Upper lobe of left lung (tissue), 6 donors: Measurements from ENCODE around the gene PPP1R11. TPM values are rescaled to one million over a fixed set of nuclear protein-coding genes. Genes with fewer than 3 reads are reported as not detected.

Experiments
- ATAC-seq, 2 donors: fragments of 200-7000 bp; cut with Tn5 transposase; one replicate each; pipeline ENCODE4 v1.9.1; 2022; ENCODE audit warnings: mild to moderate bottlenecking in 2 of 2, moderate library complexity in 2 of 2; ENCODE audit not compliant: low FRiP score in 2 of 2
- DNase-seq, 2 donors: peaks; one replicate each; pipeline ENCODE4 v3.0.0-alpha.2; 2019 to 2020
- H3K27ac ChIP-seq, 4 donors: fragments of 200-600 bp; sonication (generic); one replicate each; pipeline ENCODE4 v1.5.1; 2016 to 2019
- H3K27me3 ChIP-seq, 4 donors: fragments of 200-600 bp; sonication (generic); one replicate each; pipeline ENCODE4 v1.5.1; 2017 to 2019
- H3K36me3 ChIP-seq, 4 donors: fragments of 200-600 bp; sonication (generic); one replicate each; pipeline ENCODE4 v1.5.1; 2016 to 2019
- H3K4me1 ChIP-seq, 4 donors: fragments of 200-600 bp; sonication (generic); one replicate each; pipeline ENCODE4 v1.5.1; 2018 to 2019
- H3K4me3 ChIP-seq, 4 donors: fragments of 200-600 bp; sonication (generic); one replicate each; pipeline ENCODE4 v1.5.1; 2017 to 2019; ENCODE audit warnings: mild to moderate bottlenecking in 2 of 4, moderate library complexity in 1 of 4
- H3K9me3 ChIP-seq, 4 donors: fragments of 200-600 bp; sonication (generic); one replicate each; pipeline ENCODE4 v1.5.1; 2018 to 2019
- EP300 ChIP-seq, 4 donors: sonication (generic); formaldehyde crosslinking; IDR thresholded peaks; one replicate each; pipeline ENCODE4 v1.5.1; 2017; ENCODE audit warnings: antibody characterized with exemption in 4 of 4, control low read depth in 2 of 4
- POLR2A ChIP-seq, 4 donors: fragments of 450-650 bp; IDR thresholded peaks; one replicate each; pipeline ENCODE4 v1.5.1; 2016 to 2017; ENCODE audit warnings: antibody characterized with exemption in 4 of 4, mild to moderate bottlenecking in 2 of 4
- POLR2AphosphoS5 ChIP-seq, 2 donors: sonication (generic); formaldehyde crosslinking; IDR thresholded peaks; one replicate each; pipeline ENCODE4 v1.5.1; 2017; ENCODE audit warnings: antibody characterized with exemption in 2 of 2
- WGBS, 2 donors: methylation state at CpG; one replicate each; pipeline ENCODE4 v1.1.5; 2017 to 2018; 5-methylcytosine and 5-hydroxymethylcytosine counted together
- total RNA-seq, 6 donors: library from RNA; depleted of rRNA in 4 of 6; stranded (reverse); fragments of >200 nt in 4 of 6; gene quantifications; one replicate each; pipeline versions ENCODE4 v1.1.0 to v1.2.1, GENCODE V29; 2016 to 2021
- TF ChIP-seq, protein P1 (sequence below), 6 experiments: fragments of 450-650 bp in 4 of 6; fragments of 200-600 bp in 2 of 6; sonication (generic) in 2 of 6; IDR thresholded peaks; one replicate each; pipeline ENCODE4 v1.5.1; 2016 to 2019; ENCODE audit warnings: antibody characterized with exemption in 6 of 6
- donor health status: DM: no; HTN: no; CAD: no; lungs with moderate emphysema.
- donor health status: DM: no; HTN: yes; CAD: no; lungs with severe emphysema.

Gene PPP1R11
- total RNA-seq, 6 donors from 2014 or later = 31.4 to 66.1 (median 42.7) TPM

DNA sequence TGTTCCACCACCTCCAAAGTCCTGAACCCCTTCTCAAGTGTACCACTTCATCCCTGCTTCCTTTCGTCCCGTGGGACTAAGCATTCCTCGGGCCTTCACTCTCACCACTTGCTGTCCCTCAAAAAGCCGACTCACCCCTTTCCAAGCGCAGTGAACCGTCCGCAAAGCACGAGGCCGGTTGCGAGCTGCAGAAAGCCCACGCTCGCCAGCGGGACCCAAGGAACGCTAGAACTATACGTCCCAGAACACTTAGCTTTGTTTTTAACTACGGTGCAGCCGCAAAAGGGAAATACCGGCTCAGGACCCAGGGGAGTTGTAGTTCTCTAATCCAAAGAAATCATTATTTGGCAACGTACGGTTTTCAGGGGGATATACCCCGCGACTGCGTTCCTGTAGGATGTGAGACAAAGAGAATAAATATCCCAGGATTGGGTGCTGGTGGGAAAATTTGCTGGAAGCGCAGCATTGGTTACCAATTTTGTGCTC is 6.3 kb upstream of the PPP1R11 start:
- peaks cover 14 to 24% (median 18%) of the 10 kb centered on the region in 4 donors for H3K4me1 ChIP-seq
- H3K9me3 ChIP-seq = no peaks in the 10 kb centered on the region
- TF ChIP-seq, protein P1, sequence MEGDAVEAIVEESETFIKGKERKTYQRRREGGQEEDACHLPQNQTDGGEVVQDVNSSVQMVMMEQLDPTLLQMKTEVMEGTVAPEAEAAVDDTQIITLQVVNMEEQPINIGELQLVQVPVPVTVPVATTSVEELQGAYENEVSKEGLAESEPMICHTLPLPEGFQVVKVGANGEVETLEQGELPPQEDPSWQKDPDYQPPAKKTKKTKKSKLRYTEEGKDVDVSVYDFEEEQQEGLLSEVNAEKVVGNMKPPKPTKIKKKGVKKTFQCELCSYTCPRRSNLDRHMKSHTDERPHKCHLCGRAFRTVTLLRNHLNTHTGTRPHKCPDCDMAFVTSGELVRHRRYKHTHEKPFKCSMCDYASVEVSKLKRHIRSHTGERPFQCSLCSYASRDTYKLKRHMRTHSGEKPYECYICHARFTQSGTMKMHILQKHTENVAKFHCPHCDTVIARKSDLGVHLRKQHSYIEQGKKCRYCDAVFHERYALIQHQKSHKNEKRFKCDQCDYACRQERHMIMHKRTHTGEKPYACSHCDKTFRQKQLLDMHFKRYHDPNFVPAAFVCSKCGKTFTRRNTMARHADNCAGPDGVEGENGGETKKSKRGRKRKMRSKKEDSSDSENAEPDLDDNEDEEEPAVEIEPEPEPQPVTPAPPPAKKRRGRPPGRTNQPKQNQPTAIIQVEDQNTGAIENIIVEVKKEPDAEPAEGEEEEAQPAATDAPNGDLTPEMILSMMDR (IDR thresholded peaks at IDR 0.05) = no peak
- TF ChIP-seq POLR2A (IDR thresholded peaks at IDR 0.05) (no peak), POLR2AphosphoS5 (IDR thresholded peaks at IDR 0.05) (no peak), EP300 (IDR thresholded peaks at IDR 0.05) (no peak)
- peak overlapping the region; percentile 86 to 92 (median 89) for H3K27ac ChIP-seq
- no peaks in the 10 kb centered on the region for H3K27me3 ChIP-seq
- DNase-seq (peak; percentile 52 to 53), ATAC-seq (peak; percentile 16 to 48)
- H3K4me3 ChIP-seq = peak overlapping the region; percentile 74 to 95 (median 82)
- 0 to 2% methylated on average over 24 of the region's 24 CpGs for WGBS, 2 donors
- peaks cover 0 to 18% (median 2%) of the 10 kb centered on the region in 4 donors for H3K36me3 ChIP-seq

DNA sequence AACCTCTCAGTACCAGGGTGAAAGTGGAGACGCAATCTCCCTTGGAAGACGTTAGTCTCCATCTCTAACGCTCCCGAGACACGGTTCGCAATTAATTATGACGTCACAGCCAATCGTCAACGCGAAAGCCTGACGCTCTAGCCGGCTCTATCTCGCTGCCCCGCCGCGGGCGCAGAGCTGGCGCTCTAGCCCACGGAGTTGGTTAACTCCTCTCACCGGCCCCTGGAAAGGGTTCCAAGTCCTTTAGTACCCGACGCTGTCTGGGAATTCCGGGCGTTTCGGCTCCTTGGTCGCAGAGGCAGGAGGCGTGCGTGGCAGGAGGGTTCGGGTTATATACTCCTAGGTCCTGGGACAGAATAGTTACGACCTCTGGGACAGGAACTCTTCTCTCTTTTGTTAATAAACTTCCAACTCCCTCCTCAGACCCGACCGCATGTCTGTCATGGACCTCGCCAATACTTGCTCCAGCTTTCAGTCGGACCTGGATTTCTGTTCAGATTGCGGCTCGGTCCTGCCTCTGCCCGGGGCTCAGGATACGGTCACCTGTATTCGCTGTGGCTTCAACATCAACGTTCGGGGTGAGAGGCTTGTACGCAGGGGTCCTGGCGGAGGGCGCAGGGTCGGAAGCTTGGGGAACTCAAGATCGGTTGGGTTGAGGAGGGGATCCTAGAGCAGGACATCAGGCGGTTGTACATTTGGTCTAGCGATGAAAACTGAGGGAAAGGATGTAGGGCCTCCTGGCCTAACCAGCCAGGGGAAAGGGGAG is 5.7 kb upstream of the PPP1R11 start, which contains the start of gene POLR1H:
Gene POLR1H, plus strand, starts transcription at position 174 of the 766 bp plus-strand sequence. Its CDS starts 260 bp downstream, at position 434.
- Histone ChIP-seq H3K9me3 (no peaks in the 10 kb centered on the region), H3K4me1 (peaks cover 19 to 28% (median 23%) of the 10 kb centered on the region in 4 donors), H3K4me3 (peak within 1 kb of the TSS; percentile 74 to 95 (median 82)), H3K27ac (peak within 1 kb of the TSS; percentile 86 to 92 (median 89)), H3K36me3 (peaks cover 0 to 18% (median 2%) of the 10 kb centered on the region in 4 donors), H3K27me3 (no peaks in the 10 kb centered on the region)
- ATAC-seq = peak; percentile 98 to 99
- 0 to 1% methylated on average over 27 to 48 of the region's 48 CpGs for WGBS, 2 donors
- peak; percentile 94 to 95 for TF ChIP-seq POLR2AphosphoS5 (IDR thresholded peaks at IDR 0.05)
- TF ChIP-seq, protein P1 (IDR thresholded peaks at IDR 0.05) = peak in 1 of 6 experiments; percentile 15
- peak in 3 of 4 donors; percentile 72 to 94 (median 93) for TF ChIP-seq POLR2A (IDR thresholded peaks at IDR 0.05)
- no peak for TF ChIP-seq EP300 (IDR thresholded peaks at IDR 0.05)
- DNase-seq = peak; percentile 95 to 97

DNA sequence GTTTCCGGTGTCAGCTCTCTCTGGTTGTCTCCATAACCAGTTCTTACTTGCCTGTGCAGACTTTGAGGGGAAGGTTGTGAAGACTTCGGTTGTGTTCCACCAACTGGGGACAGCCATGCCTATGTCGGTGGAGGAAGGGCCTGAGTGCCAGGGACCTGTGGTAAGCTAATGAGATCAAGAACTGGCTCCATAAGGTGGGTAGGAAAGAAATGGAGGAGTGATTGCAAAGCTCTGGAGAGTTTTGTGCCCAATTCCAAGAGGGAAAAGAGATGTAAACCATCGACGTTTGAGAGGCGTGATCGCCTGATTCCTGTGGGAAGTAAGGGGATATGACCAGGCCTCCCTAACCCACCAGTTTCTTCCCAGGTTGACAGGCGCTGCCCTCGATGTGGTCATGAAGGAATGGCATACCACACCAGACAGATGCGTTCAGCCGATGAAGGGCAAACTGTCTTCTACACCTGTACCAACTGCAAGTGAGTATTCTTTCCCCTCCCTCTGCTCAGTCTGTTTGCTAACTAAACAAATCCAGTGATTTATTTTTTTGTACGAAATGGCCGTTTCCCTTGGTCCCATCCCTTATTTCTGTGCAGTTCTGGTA is 5.0 kb upstream of the PPP1R11 start:
- Histone ChIP-seq H3K4me1 (peaks cover 19 to 28% (median 25%) of the 10 kb centered on the region in 4 donors), H3K27ac (peak overlapping the region; percentile 86 to 92 (median 89)), H3K36me3 (peaks cover 0 to 18% (median 2%) of the 10 kb centered on the region in 4 donors), H3K27me3 (no peaks in the 10 kb centered on the region), H3K4me3 (peak overlapping the region; percentile 74 to 95 (median 82)), H3K9me3 (no peaks in the 10 kb centered on the region)
- TF ChIP-seq POLR2A (IDR thresholded peaks at IDR 0.05) = no peak
- no peak for TF ChIP-seq EP300 (IDR thresholded peaks at IDR 0.05)
- no peak for TF ChIP-seq POLR2AphosphoS5 (IDR thresholded peaks at IDR 0.05)
- TF ChIP-seq, protein P1 (IDR thresholded peaks at IDR 0.05) = no peak
- DNase-seq = peak in 1 of 2 donors; percentile 28
- WGBS, 2 donors = 49 to 51% methylated on average over 13 of the region's 13 CpGs
- no peak for ATAC-seq

DNA sequence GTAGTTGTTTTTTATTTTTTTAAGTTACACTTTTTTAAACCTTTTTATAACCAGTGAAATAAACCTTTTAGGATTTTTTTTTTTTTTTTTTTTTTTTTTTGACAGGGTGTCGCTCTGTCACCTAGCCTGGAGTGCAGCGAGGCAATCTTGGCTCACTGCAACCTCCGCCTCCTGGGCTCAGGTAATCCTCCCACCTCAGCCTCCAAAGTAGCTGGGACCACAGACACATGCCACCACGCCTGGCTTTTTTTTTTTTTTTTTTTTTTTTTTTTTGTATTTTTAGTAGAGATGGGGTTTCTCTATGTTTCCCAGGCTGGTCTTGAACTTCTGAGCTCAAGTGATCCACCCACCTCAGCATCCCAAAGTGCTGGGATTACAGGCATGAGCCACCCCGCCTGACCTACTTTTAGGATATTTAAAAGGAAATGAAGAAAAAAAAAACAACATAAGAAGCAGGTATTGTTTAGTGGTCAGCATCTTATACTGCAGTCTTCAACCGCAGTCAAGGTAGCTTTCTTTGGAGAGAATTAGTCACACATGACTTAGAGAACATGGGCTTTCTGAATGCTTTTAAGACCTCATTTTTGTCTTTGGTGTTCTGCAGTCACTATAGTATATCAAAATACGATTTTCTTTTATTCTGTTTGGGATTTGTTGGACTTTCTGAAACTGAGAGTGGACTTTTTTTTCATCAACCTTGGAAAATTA is 4.4 kb upstream of the PPP1R11 start:
- Histone ChIP-seq H3K9me3 (no peaks in the 10 kb centered on the region), H3K36me3 (peaks cover 0 to 11% (median 0%) of the 10 kb centered on the region in 4 donors), H3K4me1 (peaks cover 21 to 30% (median 27%) of the 10 kb centered on the region in 4 donors), H3K4me3 (peak overlapping the region in 1 of 4 donors; percentile 95), H3K27me3 (no peaks in the 10 kb centered on the region), H3K27ac (no peak overlapping the region)
- ATAC-seq (no peak), DNase-seq (no peak)
- TF ChIP-seq, protein P1 (IDR thresholded peaks at IDR 0.05) = no peak
- TF ChIP-seq EP300 (IDR thresholded peaks at IDR 0.05) = no peak
- WGBS, 2 donors = 93 to 98% methylated on average over 7 of the region's 7 CpGs
